Esophagus squamous epithelium (tissue), 5 donors: ENCODE data around the gene NUP153. TPM values are rescaled to one million over a fixed set of nuclear protein-coding genes. Genes with fewer than 3 reads are reported as not detected.

ENCODE experiments used
- DNase-seq: peaks from one replicate; lab custom pipeline; 2025; lab: John Stamatoyannopoulos, UW
- H3K27ac ChIP-seq, 4 donors: fragments of 200-600 bp; sonication (generic); one replicate each; pipeline ENCODE4 v1.5.1; 2016 to 2019; ENCODE audit warnings: mild to moderate bottlenecking in 1 of 4
- H3K27me3 ChIP-seq, 4 donors: fragments of 200-600 bp; sonication (generic); 1 replicate in 3 of 4; 2 replicates in 1 of 4; pipeline versions ENCODE4 v1.5.1 to v1.6.0; 2017 to 2021; ENCODE audit warnings: antibody characterized with exemption in 1 of 4
- H3K36me3 ChIP-seq, 3 donors: fragments of 200-600 bp; sonication (generic); one replicate each; pipeline ENCODE4 v1.5.1; 2016 to 2019
- H3K4me1 ChIP-seq, 3 donors: fragments of 200-600 bp; sonication (generic); one replicate each; pipeline ENCODE4 v1.5.1; 2017 to 2019
- H3K4me3 ChIP-seq, 4 donors: fragments of 200-600 bp; sonication (generic); 1 replicate in 3 of 4; 2 replicates in 1 of 4; pipeline ENCODE4 v1.5.1; 2016 to 2019; ENCODE audit warnings: mild to moderate bottlenecking in 2 of 4, moderate library complexity in 1 of 4
- H3K9me3 ChIP-seq, 3 donors: fragments of 200-600 bp; sonication (generic); one replicate each; pipeline ENCODE4 v1.5.1; 2016 to 2019
- POLR2A ChIP-seq, 4 donors: fragments of 450-650 bp; IDR thresholded peaks; one replicate each; pipeline ENCODE4 v1.6.1; 2017; ENCODE audit warnings: antibody characterized with exemption in 4 of 4, mild to moderate bottlenecking in 4 of 4, moderate library complexity in 3 of 4
- WGBS, 2 donors: methylation state at CpG; one replicate each; pipeline ENCODE4 v1.1.5; 2018; 5-methylcytosine and 5-hydroxymethylcytosine counted together
- intact Hi-C: fragments of 100-400 bp; cut with DNase I; formaldehyde crosslinking; loops from one replicate; pipeline ENCODE4 v1.15.0; 2022
- total RNA-seq, 4 donors: library from RNA; depleted of rRNA; stranded (reverse); fragments of >200 nt; gene quantifications; one replicate each; pipeline ENCODE4 v1.1.0, GENCODE V29; 2016
- TF ChIP-seq, protein P1 (sequence below), 6 experiments: fragments of 450-650 bp in 4 of 6; fragments of 200-600 bp in 2 of 6; sonication (generic) in 2 of 6; IDR thresholded peaks; one replicate each; pipeline ENCODE4 v1.5.1; 2016 to 2019; ENCODE audit warnings: antibody characterized with exemption in 6 of 6, mild to moderate bottlenecking in 4 of 6, moderate library complexity in 4 of 6
- donor health status: DM: yes; HTN: yes; CAD: no.

Gene NUP153
- total RNA-seq, 4 donors from 2014 or later = 27.7 to 49.4 (median 40.6) TPM

DNA sequence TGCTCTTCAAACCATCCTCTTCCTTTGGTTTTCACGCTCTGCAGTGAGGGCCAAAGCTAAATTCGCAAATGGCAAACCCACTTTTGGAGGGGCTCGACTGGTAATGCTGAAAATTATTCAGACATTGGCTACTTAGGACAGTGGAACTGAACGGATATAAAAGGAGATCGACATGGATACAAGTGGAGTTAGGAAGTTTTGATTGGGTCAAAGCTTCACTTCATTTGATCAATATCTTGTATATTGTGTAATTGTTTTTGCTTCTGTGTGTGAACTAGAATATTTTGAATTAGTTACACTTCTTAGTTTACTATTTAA lies 105.4 kb downstream of the NUP153 start:
- Histone ChIP-seq H3K27me3 (no peaks in the 10 kb centered on the region), H3K36me3 (peaks cover 0 to 32% (median 0%) of the 10 kb centered on the region in 3 donors), H3K9me3 (no peaks in the 10 kb centered on the region), H3K27ac (peak overlapping the region; percentile 93 to 97 (median 96)), H3K4me3 (peak overlapping the region; percentile 84 to 99 (median 90)), H3K4me1 (peaks cover 6 to 38% (median 8%) of the 10 kb centered on the region in 3 donors)
- TF ChIP-seq, protein P1, sequence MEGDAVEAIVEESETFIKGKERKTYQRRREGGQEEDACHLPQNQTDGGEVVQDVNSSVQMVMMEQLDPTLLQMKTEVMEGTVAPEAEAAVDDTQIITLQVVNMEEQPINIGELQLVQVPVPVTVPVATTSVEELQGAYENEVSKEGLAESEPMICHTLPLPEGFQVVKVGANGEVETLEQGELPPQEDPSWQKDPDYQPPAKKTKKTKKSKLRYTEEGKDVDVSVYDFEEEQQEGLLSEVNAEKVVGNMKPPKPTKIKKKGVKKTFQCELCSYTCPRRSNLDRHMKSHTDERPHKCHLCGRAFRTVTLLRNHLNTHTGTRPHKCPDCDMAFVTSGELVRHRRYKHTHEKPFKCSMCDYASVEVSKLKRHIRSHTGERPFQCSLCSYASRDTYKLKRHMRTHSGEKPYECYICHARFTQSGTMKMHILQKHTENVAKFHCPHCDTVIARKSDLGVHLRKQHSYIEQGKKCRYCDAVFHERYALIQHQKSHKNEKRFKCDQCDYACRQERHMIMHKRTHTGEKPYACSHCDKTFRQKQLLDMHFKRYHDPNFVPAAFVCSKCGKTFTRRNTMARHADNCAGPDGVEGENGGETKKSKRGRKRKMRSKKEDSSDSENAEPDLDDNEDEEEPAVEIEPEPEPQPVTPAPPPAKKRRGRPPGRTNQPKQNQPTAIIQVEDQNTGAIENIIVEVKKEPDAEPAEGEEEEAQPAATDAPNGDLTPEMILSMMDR (IDR thresholded peaks at IDR 0.05) = no peak
- TF ChIP-seq POLR2A (IDR thresholded peaks at IDR 0.05) = no peak
- WGBS, 2 donors = 8 to 13% methylated on average over 5 of the region's 5 CpGs
- no peak for DNase-seq
- intact Hi-C loops = no loop called here

DNA sequence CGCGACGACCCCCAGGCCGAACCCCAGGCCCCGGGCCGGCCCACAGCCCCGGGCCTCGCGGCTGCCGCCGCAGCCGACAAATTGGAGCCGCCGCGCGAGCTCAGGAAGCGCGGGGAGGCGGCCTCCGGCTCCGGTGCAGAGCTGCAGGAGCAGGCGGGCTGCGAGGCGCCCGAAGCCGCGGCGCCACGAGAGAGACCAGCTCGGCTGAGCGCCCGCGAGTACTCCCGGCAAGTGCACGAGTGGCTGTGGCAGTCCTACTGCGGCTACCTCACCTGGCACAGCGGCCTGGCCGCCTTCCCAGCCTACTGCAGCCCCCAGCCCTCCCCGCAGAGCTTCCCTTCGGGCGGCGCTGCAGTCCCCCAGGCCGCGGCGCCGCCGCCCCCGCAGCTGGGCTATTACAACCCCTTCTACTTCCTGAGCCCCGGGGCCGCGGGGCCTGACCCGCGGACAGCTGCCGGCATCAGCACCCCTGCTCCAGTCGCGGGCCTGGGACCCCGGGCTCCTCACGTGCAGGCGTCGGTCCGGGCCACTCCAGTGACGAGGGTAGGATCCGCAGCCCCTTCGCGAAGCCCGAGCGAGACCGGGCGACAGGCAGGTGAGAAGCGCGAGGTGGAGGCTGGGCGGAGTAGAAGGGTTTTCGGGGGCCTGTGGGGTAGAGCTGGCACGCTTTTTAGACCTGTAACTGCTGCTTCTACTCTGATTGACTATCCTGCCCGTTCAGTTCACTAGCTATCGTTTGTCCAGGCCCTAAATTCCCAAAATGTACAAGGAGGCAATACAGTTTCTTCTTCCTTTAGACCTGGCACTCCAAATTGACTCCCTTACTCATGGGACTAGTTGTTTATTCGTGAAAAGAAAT lies 106.0 kb downstream of the NUP153 start:
- intact Hi-C loops = no loop called here
- 0 to 3% methylated on average over 5 to 7 of the region's 77 CpGs for whole genome bisulfite sequencing, 2 donors
- DNase-seq = no peak
- Histone ChIP-seq H3K4me1 (peaks cover 6 to 38% (median 8%) of the 10 kb centered on the region in 3 donors), H3K4me3 (peak overlapping the region; percentile 84 to 99 (median 90)), H3K27me3 (no peaks in the 10 kb centered on the region), H3K9me3 (no peaks in the 10 kb centered on the region), H3K36me3 (peaks cover 0 to 27% (median 0%) of the 10 kb centered on the region in 3 donors), H3K27ac (peak overlapping the region; percentile 93 to 97 (median 96))
- TF ChIP-seq, protein P1 (IDR thresholded peaks at IDR 0.05) = no peak
- no peak for TF ChIP-seq POLR2A (IDR thresholded peaks at IDR 0.05)

DNA sequence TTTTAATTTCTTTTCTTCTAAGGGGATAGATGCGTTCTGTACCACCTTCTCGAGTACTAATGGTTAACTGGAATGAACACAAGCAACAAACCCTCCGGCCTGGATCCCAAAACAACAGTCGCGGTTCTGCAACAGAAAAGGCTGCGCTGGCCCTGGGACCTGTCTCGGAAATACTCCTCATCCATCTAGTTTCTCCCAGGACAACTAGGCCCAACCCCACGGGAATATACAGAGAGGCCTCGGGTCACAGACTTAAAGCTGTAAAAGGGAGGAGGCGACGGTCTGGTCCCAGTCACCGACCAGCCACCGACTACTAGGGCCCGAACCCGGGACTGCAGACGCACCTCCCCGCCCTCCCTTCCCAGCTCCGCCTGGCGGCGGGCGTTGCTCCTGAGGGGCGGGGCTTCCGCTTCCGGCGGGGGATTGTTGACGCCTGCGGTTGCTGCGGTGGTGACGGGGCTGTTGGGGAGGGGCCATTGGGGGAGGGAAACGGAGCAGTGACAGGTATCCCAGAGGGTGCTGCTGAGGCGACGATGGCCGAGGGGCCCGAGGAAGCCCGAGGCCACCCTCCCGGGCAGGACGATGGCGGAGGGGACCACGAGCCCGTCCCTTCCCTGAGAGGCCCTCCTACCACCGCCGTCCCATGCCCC lies 106.7 kb downstream of the NUP153 start, which contains the start of gene FAM8A1:
Gene FAM8A1 (plus strand): TSS at position 426 of the 650 bp plus-strand sequence. CDS start 108 bp downstream, at position 534.
- intact Hi-C loops = no loop called here
- H3K4me3 ChIP-seq = peak within 1 kb of the TSS; percentile 84 to 99 (median 90)
- peaks cover 0 to 19% (median 0%) of the 10 kb centered on the region in 3 donors for H3K36me3 ChIP-seq
- 5 to 39% methylated on average over 6 to 11 of the region's 42 CpGs for WGBS, 2 donors
- no peaks in the 10 kb centered on the region for H3K27me3 ChIP-seq
- TF ChIP-seq, protein P1 (IDR thresholded peaks at IDR 0.05) = peak; percentile 37 to 77 (median 68)
- TF ChIP-seq POLR2A (IDR thresholded peaks at IDR 0.05) = peak in 2 of 4 donors; percentile 60 to 84
- peak; percentile 72 for DNase-seq
- peak within 1 kb of the TSS; percentile 93 to 97 (median 96) for H3K27ac ChIP-seq
- H3K9me3 ChIP-seq = no peaks in the 10 kb centered on the region
- peaks cover 6 to 38% (median 8%) of the 10 kb centered on the region in 3 donors for H3K4me1 ChIP-seq

DNA sequence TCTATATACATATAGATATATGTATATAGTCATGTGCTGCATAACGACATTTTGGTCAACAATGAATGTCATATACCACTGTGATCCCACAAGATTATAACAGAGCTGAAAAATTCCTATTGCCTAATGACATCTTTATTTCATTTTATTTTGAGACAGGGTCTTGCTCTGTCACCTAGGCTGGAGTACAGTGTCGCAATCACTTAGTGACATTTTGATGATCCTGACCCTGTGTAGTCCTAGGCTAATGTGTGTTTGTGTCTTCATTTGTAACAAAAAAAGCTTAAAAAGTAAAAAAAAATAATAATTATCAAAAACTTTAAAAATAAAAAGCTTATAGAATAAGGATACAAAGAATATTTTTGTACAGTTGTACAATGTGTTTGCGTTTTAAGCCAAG lies 110.6 kb downstream of the NUP153 start:
- H3K4me1 ChIP-seq = peaks cover 0 to 7% (median 0%) of the 10 kb centered on the region in 3 donors
- WGBS, 2 donors = 88 to 97% methylated on average over 3 of the region's 3 CpGs

More for the DNA sequence above, 110.6 kb downstream of the NUP153 start:
- H3K9me3 ChIP-seq = no peaks in the 10 kb centered on the region
- no peak for DNase-seq
- H3K36me3 ChIP-seq = no peaks in the 10 kb centered on the region
- intact Hi-C loops = no loop called here
- no peak overlapping the region for H3K4me3 ChIP-seq
- no peak overlapping the region for H3K27ac ChIP-seq
- no peak for TF ChIP-seq POLR2A (IDR thresholded peaks at IDR 0.05)
- TF ChIP-seq, protein P1 (IDR thresholded peaks at IDR 0.05) = no peak
- H3K27me3 ChIP-seq = no peaks in the 10 kb centered on the region
